DMS 273 (cell line): Measurements from ENCODE around the gene TRABD2B.

Experiments
- DNase-seq: peaks from one replicate; lab custom pipeline; 2025; ENCODE audit not compliant: unreplicated experiment; lab: John Stamatoyannopoulos, UW

Gene TRABD2B

DNA sequence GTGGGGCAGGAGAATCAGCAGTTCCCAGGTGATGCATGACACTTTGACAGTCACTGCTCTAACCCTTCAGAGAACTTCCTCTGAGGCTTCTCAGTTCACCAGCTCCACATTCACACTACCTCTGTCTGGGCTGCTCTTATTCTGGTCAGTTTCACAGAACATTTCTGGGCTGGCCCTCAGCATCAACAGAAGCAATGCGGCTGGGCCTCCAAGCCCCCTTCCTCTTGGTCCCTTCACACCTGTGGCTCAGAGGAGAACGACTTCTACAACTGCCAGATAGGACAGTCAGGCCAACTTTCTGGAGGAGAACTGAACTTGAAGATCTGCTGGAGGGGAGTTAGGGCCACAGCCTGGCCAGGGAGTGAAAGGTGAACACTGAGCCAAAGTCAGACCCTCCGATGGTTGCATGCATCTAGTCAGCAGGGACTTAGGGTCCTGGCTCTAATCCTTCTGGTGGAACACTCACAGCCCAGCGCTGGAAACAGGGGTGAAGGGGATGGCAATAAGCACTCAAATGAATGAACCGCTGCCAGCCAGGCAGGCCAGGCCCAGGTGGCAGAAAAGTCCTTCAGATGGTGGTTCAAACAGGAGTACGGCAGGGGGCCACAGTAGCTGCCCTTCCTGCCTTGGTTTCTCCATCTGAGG, 285.2 kb downstream of the TRABD2B start:
- DNase-seq: no peak

DNA sequence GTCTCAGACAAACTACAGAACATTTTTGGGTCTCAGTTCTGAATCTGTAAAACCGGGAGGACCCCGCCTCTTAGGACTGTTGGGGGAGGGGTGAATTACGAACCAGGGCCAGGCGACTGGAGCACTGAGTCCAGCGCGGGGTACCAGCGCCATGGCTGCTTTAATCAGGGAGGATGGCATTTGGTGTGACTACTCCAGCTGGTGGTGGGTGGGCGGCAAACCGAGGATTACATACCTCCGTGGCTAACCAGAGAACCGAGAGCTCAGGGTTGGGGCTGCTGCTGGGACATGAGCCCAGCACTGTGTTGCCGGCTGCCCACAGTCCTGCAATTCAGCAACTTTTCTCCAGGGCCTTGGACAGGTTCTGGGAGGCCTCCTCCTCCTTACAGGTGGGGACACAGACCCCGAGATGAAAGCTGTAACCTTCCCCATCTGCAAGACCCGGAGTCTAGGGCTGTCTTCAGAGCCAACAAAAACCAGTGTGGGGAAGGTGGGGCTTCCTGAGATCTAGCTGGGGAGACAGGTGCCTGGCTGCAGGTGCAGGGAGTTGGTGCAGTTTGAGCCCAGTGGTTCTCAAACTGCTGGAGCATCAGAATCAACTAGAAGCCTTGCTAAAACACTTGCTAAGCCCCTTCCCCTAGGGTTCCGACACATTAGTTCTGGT, 285.9 kb downstream of the TRABD2B start:
- no peak for DNase-seq
